Aorta (tissue), 5 donors: ENCODE results near the gene RRAS. TPM values are rescaled to one million over a fixed set of nuclear protein-coding genes. Genes with fewer than 3 reads are reported as not detected.

Experiments
- ATAC-seq: fragments of 200-7000 bp; cut with Tn5 transposase; one replicate; pipeline ENCODE4 v1.9.1; 2022; ENCODE audit warnings: moderate library complexity; ENCODE audit not compliant: low FRiP score
- DNase-seq, 2 donors: peaks; one replicate each; pipeline ENCODE4 v3.0.0-alpha.2; 2020
- H3K27ac ChIP-seq, 2 donors: one replicate each; pipeline ENCODE4 v1.5.1; 2013; ENCODE audit warnings: low read length in 2 of 2, mild to moderate bottlenecking in 2 of 2, moderate library complexity in 2 of 2, control low read depth in 1 of 2, inconsistent platforms in 1 of 2, low read depth in 1 of 2
- H3K27me3 ChIP-seq, 2 donors: one replicate each; pipeline ENCODE4 v1.6.1; 2013; ENCODE audit warnings: control low read depth in 1 of 2, low read length in 1 of 2, mild to moderate bottlenecking in 1 of 2, moderate library complexity in 1 of 2; ENCODE audit not compliant: insufficient read depth in 2 of 2, control insufficient read depth in 1 of 2
- H3K36me3 ChIP-seq, 2 donors: one replicate each; pipeline ENCODE4 v1.6.1; 2013; ENCODE audit warnings: control low read depth in 1 of 2, low read length in 1 of 2, mild to moderate bottlenecking in 1 of 2; ENCODE audit not compliant: insufficient read depth in 2 of 2, control insufficient read depth in 1 of 2
- H3K4me1 ChIP-seq, 2 donors: one replicate each; pipeline ENCODE4 v1.6.1; 2013; ENCODE audit warnings: low read length in 2 of 2, control low read depth in 1 of 2, mild to moderate bottlenecking in 1 of 2, moderate library complexity in 1 of 2; ENCODE audit not compliant: insufficient read depth in 2 of 2, control insufficient read depth in 1 of 2
- H3K4me3 ChIP-seq, 2 donors: one replicate each; pipeline ENCODE4 v1.5.1; 2013; ENCODE audit warnings: low read length in 2 of 2, control low read depth in 1 of 2, mild to moderate bottlenecking in 1 of 2
- H3K9me3 ChIP-seq: one replicate; pipeline ENCODE4 v1.6.1; 2013; ENCODE audit warnings: mild to moderate bottlenecking, low read length; ENCODE audit not compliant: control insufficient read depth
- WGBS, 2 donors: extraction: QIAGEN DNeasy Blood & Tissue Kit; methylation state at CpG; one replicate each; pipeline ENCODE4 v1.1.7; 2013; 5-methylcytosine and 5-hydroxymethylcytosine counted together
- intact Hi-C, 2 donors: fragments of 100-400 bp; cut with DNase I; formaldehyde crosslinking; loops; one replicate each; pipeline versions ENCODE4 v1.14.2 to v1.15.0; 2022
- polyA plus RNA-seq, 2 donors: library from polyadenylated mRNA; stranded (reverse); fragments of 200-250 nt; gene quantifications; one replicate each; pipeline ENCODE4 v1.2.3, GENCODE V29; 2013
- total RNA-seq, 2 donors: library from RNA; stranded (reverse); fragmentation: NEBNext Ultra II Directional; extraction: Animal tissue kit (Norgen Biotek cat#: 25700); gene quantifications; one replicate each; pipeline ENCODE4 v1.2.1, GENCODE V29; 2021
- donor health status: healthy with polysubstance abuse.
- donor health status: Bipolar disorder and iron deficiency.
- donor health status: DM: no; HTN: no; CAD: no.
- donor health status: DM: no; HTN: no; CAD: no.
- donor health status: DM: yes; HTN: yes; CAD: no.

The RRAS gene
- total and polyA plus RNA-seq, 4 donors: 139 to 407 (median 243) TPM

DNA sequence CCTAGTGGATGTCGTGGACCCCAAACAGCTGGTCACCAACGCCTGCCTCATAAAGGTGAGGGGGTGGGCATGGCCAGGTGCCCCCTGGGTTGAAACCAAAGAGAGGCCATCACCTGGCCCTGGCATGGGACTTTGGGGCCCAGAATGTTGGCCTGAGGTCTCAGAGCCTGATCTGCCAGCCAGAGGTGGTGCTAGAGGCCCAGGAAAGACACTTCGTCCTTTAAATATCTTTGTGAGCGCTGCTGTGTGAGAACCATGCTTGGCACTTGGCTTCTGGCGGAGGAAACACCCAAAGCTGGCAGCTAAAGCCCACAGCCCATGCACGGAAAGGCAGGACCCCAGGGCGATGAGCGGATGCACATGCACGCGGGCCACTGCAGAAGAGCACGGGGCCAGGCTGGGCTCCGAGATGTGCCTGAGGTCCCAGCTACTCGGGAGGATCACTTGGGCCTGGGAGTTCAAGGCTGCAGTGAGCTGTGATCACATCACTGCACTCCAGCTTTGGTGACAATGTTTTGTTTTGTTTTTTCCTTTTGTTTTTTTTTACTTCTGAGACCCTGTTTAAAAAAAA is 45.1 kb upstream of the RRAS start:
- Histone ChIP-seq H3K27me3 (no peaks in the 10 kb centered on the region), H3K27ac (no peak overlapping the region), H3K9me3 (no peaks in the 10 kb centered on the region), H3K4me1 (no peaks in the 10 kb centered on the region), H3K4me3 (no peak overlapping the region), H3K36me3 (peaks cover 0 to 10% of the 10 kb centered on the region in 2 donors)
- no peak for DNase-seq
- ATAC-seq: no peak
- intact Hi-C loops: loop anchor here in 1 of 2 donors (10.0 kb wide), 1 partner anchor 70 kb away; no protein-coding TSS in a partner anchor
- 81 to 86% methylated on average over 13 of the region's 13 CpGs for WGBS, 2 donors

DNA sequence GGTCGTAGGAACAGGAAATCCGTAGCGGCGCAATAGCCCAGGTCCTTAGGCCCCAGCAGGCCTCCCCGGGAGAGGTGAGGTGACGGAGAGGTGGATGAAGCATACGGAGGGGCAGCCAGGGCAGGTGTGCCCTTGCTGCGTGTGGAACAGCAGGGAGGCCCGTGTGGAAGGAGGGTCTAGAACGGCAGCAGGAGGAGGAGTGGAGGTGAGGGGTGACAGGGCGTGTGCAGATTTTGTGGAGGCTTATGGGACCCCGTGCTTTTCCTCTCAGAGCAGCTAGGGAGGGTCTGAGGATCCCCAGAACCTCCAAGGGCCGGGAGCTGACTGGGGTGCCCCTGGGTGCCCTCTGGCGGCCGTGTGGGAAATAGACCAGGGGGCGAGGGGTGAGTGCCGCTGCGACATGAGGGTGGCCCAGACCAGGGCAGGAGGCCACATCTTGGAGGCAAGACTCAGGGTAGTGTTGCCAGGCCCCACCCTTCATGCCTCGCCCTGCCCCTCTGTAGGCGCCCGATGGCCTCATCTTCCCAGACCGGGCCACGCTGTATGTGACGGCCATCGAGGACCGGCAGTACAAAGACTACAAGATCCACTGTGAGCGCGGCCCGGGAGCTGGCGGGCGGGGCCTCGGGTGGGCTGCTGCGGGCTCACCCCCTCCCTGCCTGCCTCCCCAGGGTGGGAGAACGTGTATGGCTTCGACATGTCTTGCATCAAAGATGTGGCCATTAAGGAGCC is 44.5 kb upstream of the RRAS start:
- Histone ChIP-seq H3K4me3 (no peak overlapping the region), H3K36me3 (peaks cover 0 to 10% of the 10 kb centered on the region in 2 donors), H3K27ac (no peak overlapping the region), H3K9me3 (no peaks in the 10 kb centered on the region), H3K27me3 (no peaks in the 10 kb centered on the region), H3K4me1 (no peaks in the 10 kb centered on the region)
- no peak for DNase-seq
- intact Hi-C loops: loop anchor here in 1 of 2 donors (10.0 kb wide), 1 partner anchor 70 kb away; no protein-coding TSS in a partner anchor
- WGBS, 2 donors: 84% methylated on average over 29 to 35 of the region's 35 CpGs
- ATAC-seq: no peak

GRCh38 chr19:49683814-49684250 is 43.9 kb upstream of the RRAS start:
- no peak for ATAC-seq
- Histone ChIP-seq H3K9me3 (no peaks in the 10 kb centered on the region), H3K27ac (no peak overlapping the region), H3K36me3 (peaks cover 0 to 10% of the 10 kb centered on the region in 2 donors), H3K4me1 (no peaks in the 10 kb centered on the region), H3K4me3 (no peak overlapping the region), H3K27me3 (no peaks in the 10 kb centered on the region)
- no peak for DNase-seq
- WGBS, 2 donors: 91% methylated on average over 18 of the region's 18 CpGs
- intact Hi-C loops: loop anchor here in 1 of 2 donors (10.0 kb wide), 1 partner anchor 71 kb away; no protein-coding TSS in a partner anchor

DNA sequence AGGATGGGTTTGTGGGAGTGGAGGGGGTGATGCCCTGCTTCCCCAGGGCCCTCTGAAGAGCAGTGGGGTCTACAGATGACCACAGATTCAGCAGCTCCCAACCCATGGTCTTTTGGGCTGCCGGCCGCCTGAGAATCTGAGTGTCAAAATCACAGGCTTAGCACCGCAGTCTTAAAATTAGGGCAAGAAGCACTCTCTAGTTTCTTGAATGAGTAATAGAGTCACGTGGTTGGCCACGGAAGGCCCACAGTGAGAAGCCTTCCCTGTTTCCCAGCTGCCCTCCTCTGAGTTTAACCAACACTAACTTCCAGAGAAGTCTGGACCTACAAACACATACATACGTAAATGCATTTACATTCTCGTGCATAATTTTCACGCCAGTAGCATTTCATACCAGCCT is 42.3 kb upstream of the RRAS start:
- intact Hi-C loops: loop anchor here in 1 of 2 donors (10.0 kb wide), 1 partner anchor 73 kb away; no protein-coding TSS in a partner anchor
- no peak for DNase-seq
- Histone ChIP-seq H3K9me3 (no peaks in the 10 kb centered on the region), H3K27ac (no peak overlapping the region), H3K36me3 (peaks cover 0 to 10% of the 10 kb centered on the region in 2 donors), H3K27me3 (no peaks in the 10 kb centered on the region), H3K4me1 (no peaks in the 10 kb centered on the region), H3K4me3 (no peak overlapping the region)
- 86% methylated on average over 8 of the region's 8 CpGs for WGBS, 2 donors
- ATAC-seq: no peak

DNA sequence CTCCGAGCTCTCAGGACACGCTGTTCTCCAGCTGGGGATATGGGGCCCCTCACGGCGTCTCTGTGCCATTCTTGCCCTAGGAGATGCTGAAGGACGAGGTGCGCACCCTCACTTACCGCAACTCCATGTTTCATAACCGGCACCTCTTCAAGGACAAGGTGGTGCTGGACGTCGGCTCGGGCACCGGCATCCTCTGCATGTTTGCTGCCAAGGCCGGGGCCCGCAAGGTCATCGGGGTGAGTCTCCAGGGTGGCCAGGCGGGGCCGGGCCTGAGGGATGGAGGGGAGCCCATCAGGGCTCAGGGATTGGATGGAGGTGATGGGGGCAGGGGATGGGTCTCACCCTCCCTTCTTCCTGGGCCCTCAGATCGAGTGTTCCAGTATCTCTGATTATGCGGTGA is 41.9 kb upstream of the RRAS start:
- intact Hi-C loops: loop anchor here in 1 of 2 donors (10.0 kb wide), 1 partner anchor 73 kb away; no protein-coding TSS in a partner anchor
- no peaks in the 10 kb centered on the region for H3K27me3 ChIP-seq
- peak in 1 of 2 donors; percentile 73 for DNase-seq
- no peak overlapping the region for H3K4me3 ChIP-seq
- H3K4me1 ChIP-seq: no peaks in the 10 kb centered on the region
- 90 to 94% methylated on average over 19 of the region's 19 CpGs for WGBS, 2 donors
- H3K9me3 ChIP-seq: no peaks in the 10 kb centered on the region
- ATAC-seq: no peak
- H3K36me3 ChIP-seq: peaks cover 0 to 10% of the 10 kb centered on the region in 2 donors
- H3K27ac ChIP-seq: no peak overlapping the region

DNA sequence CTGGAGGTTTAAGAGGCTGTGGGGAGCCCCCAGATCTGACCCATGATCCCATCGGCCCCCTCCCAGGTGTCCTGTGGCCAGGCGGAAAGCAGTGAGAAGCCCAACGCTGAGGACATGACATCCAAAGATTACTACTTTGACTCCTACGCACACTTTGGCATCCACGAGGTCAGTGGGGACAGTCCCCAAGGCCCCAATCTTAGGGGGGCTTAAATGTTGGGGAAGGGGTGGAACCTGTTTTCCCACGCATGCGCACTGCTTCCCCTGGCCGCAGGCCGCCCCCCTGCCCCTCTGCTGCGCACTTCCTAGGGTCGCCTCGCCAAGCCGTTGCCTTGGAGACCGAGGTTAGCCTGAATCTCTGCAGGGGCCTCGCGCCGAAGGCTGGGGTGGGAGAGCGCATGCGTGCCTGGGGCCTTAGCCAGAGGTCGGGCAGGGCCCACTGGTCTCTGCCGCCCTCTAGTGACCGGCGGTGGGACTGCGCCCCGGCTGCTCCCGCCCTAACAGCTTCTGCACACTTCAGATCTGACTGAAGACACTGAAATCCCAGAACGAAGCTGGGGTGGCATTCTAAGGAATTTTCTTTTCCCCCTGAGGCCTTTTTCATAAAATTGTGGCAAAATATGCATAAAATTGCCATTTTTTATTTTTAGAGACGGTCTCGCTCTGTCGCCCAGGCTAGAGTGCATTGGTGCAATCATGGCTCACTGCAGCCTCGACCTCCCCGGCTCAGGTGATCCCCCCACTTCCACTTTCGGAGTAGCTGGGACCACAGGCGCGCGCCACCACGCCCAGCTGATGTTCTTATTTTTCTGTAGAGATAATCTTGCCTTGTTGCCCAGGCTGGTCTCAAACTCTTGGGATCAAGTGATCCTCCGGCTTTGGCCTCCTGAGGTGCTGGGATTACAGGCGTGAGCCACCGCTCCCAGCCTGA is 40.7 kb upstream of the RRAS start:
- intact Hi-C loops: loop anchor here in 1 of 2 donors (10.0 kb wide), 1 partner anchor 74 kb away; no protein-coding TSS in a partner anchor
- 30 to 32% methylated on average over 40 of the region's 40 CpGs for WGBS, 2 donors
- Histone ChIP-seq H3K4me1 (no peaks in the 10 kb centered on the region), H3K36me3 (peaks cover 0 to 5% of the 10 kb centered on the region in 2 donors), H3K27ac (no peak overlapping the region), H3K27me3 (no peaks in the 10 kb centered on the region), H3K4me3 (no peak overlapping the region), H3K9me3 (no peaks in the 10 kb centered on the region)
- ATAC-seq (peak; percentile 39), DNase-seq (peak; percentile 92 to 98)

GRCh38 chr19:49679771-49680413 is 39.9 kb upstream of the RRAS start:
- no peaks in the 10 kb centered on the region for H3K4me1 ChIP-seq
- intact Hi-C loops: loop anchor here (10.0 kb wide), 2 partner anchors 75 to 185 kb away; partner anchors contain the start of gene RPS11 (in 1 of the 2)
- no peaks in the 10 kb centered on the region for H3K27me3 ChIP-seq
- H3K9me3 ChIP-seq: no peaks in the 10 kb centered on the region
- 57 to 63% methylated on average over 8 to 10 of the region's 10 CpGs for WGBS, 2 donors
- peaks cover 0 to 3% of the 10 kb centered on the region in 2 donors for H3K36me3 ChIP-seq
- no peak overlapping the region for H3K4me3 ChIP-seq
- no peak overlapping the region for H3K27ac ChIP-seq
- ATAC-seq (no peak), DNase-seq (no peak)
